DND-41 (cell line): Measurements from ENCODE around the gene TSHZ1.

Experiments
- ATAC-seq: fragments of 200-7000 bp; cut with Tn5 transposase; 3 replicates; pipeline ENCODE4 v1.9.1; 2021; ENCODE audit warnings: low read depth; ENCODE audit not compliant: insufficient read depth
- DNase-seq: peaks from one replicate; pipeline ENCODE4 v3.0.0-alpha.2; 2020
- H2AFZ ChIP-seq: 2 replicates; pipeline ENCODE4 v1.6.0; 2012; ENCODE audit warnings: low read depth, low read length
- H3K27ac ChIP-seq: 2 replicates; pipeline ENCODE4 v1.5.1; 2012; ENCODE audit warnings: low read length, inconsistent platforms
- H3K27me3 ChIP-seq: fragments of 200-600 bp; sonication (generic); 2 replicates; pipeline ENCODE4 v1.6.0; 2012; ENCODE audit warnings: low read length, mild to moderate bottlenecking, inconsistent platforms; ENCODE audit not compliant: insufficient read depth, poor library complexity
- H3K36me3 ChIP-seq: 2 replicates; pipeline ENCODE4 v1.5.1; 2012; ENCODE audit warnings: low read length, inconsistent platforms; ENCODE audit not compliant: insufficient read depth
- H3K4me1 ChIP-seq: 2 replicates; pipeline ENCODE4 v1.5.1; 2012; ENCODE audit warnings: mild to moderate bottlenecking, low read length; ENCODE audit not compliant: insufficient read depth
- H3K4me2 ChIP-seq: 2 replicates; pipeline ENCODE4 v1.6.0; 2012; ENCODE audit warnings: mild to moderate bottlenecking, moderate library complexity, low read length, inconsistent platforms; ENCODE audit not compliant: insufficient read depth
- H3K4me3 ChIP-seq, 2 experiments: fragments of 200-600 bp in 1 of 2; shearing (Covaris generic) in 1 of 2; 2 replicates each; pipeline ENCODE4 v1.5.1; 2012 to 2016; ENCODE audit warnings: inconsistent platforms in 2 of 2, low read length in 2 of 2, mild to moderate bottlenecking in 2 of 2, low read depth in 1 of 2, moderate library complexity in 1 of 2
- H3K79me2 ChIP-seq: 2 replicates; pipeline ENCODE4 v1.6.0; 2012; ENCODE audit warnings: low read length, inconsistent platforms; ENCODE audit not compliant: insufficient read depth
- H3K9ac ChIP-seq: 2 replicates; pipeline ENCODE4 v1.6.0; 2012; ENCODE audit warnings: low read depth, mild to moderate bottlenecking, inconsistent platforms, low read length, moderate library complexity
- H3K9me3 ChIP-seq: 2 replicates; pipeline ENCODE4 v1.5.1; 2012; ENCODE audit warnings: low read length, moderate library complexity, mild to moderate bottlenecking, inconsistent platforms; ENCODE audit not compliant: insufficient read depth, severe bottlenecking
- H4K20me1 ChIP-seq: 2 replicates; pipeline ENCODE4 v1.6.0; 2012; ENCODE audit warnings: low read length; ENCODE audit not compliant: insufficient read depth
- CTCF ChIP-seq: IDR thresholded peaks from 2 replicates; pipeline ENCODE4 v1.5.1; 2012; ENCODE audit warnings: borderline replicate concordance, low read length, moderate library complexity, mild to moderate bottlenecking; ENCODE audit not compliant: poor library complexity, severe bottlenecking; ENCODE audit errors: extremely low read depth
- EZH2 ChIP-seq: IDR thresholded peaks from 3 replicates; pipeline ENCODE4 v1.6.1; 2012; ENCODE audit warnings: borderline replicate concordance, low read depth, mild to moderate bottlenecking, moderate library complexity, low read length, inconsistent platforms; ENCODE audit not compliant: severe bottlenecking

The TSHZ1 gene

GRCh38 chr18:75317703-75318102 is 107.1 kb downstream of the TSHZ1 start:
- H2AFZ ChIP-seq: no peak overlapping the region
- H3K27me3 ChIP-seq: no peaks in the 10 kb centered on the region
- no peak for TF ChIP-seq EZH2
- no peak for TF ChIP-seq CTCF
- H3K79me2 ChIP-seq: no peaks in the 10 kb centered on the region
- H3K36me3 ChIP-seq: no peaks in the 10 kb centered on the region
- H3K9ac ChIP-seq: no peak overlapping the region
- H3K4me3 ChIP-seq: no peak overlapping the region
- H3K4me2 ChIP-seq: no peak overlapping the region
- H3K27ac ChIP-seq: no peak overlapping the region
- ATAC-seq (no peak), DNase-seq (no peak)
- H4K20me1 ChIP-seq: no peaks in the 10 kb centered on the region
- H3K4me1 ChIP-seq: no peaks in the 10 kb centered on the region
- H3K9me3 ChIP-seq: no peaks in the 10 kb centered on the region

GRCh38 chr18:75319905-75320304 is 109.3 kb downstream of the TSHZ1 start:
- no peaks in the 10 kb centered on the region for H3K27me3 ChIP-seq
- no peaks in the 10 kb centered on the region for H3K36me3 ChIP-seq
- H3K9ac ChIP-seq: no peak overlapping the region
- ATAC-seq (no peak), DNase-seq (no peak)
- no peak overlapping the region for H3K4me2 ChIP-seq
- no peak overlapping the region for H3K27ac ChIP-seq
- no peak for TF ChIP-seq CTCF
- no peak for TF ChIP-seq EZH2
- H2AFZ ChIP-seq: no peak overlapping the region
- H3K4me3 ChIP-seq: no peak overlapping the region
- H3K9me3 ChIP-seq: no peaks in the 10 kb centered on the region
- H3K4me1 ChIP-seq: no peaks in the 10 kb centered on the region
- H4K20me1 ChIP-seq: no peaks in the 10 kb centered on the region
- H3K79me2 ChIP-seq: no peaks in the 10 kb centered on the region

GRCh38 chr18:75320506-75320905 is 109.9 kb downstream of the TSHZ1 start:
- H3K4me3 ChIP-seq: no peak overlapping the region
- no peaks in the 10 kb centered on the region for H3K79me2 ChIP-seq
- H3K4me2 ChIP-seq: no peak overlapping the region
- H3K9ac ChIP-seq: no peak overlapping the region
- no peaks in the 10 kb centered on the region for H3K9me3 ChIP-seq
- H4K20me1 ChIP-seq: no peaks in the 10 kb centered on the region
- ATAC-seq: no peak
- no peaks in the 10 kb centered on the region for H3K27me3 ChIP-seq
- TF ChIP-seq CTCF (no peak), EZH2 (no peak)
- no peak for DNase-seq
- no peak overlapping the region for H2AFZ ChIP-seq
- no peak overlapping the region for H3K27ac ChIP-seq
- H3K36me3 ChIP-seq: no peaks in the 10 kb centered on the region
- H3K4me1 ChIP-seq: no peaks in the 10 kb centered on the region

GRCh38 chr18:75321431-75321830 is 110.8 kb downstream of the TSHZ1 start:
- H3K27ac ChIP-seq: no peak overlapping the region

More at GRCh38 chr18:75321431-75321830, 110.8 kb downstream of the TSHZ1 start:
- Histone ChIP-seq H3K79me2 (no peaks in the 10 kb centered on the region), H3K4me3 (no peak overlapping the region), H2AFZ (no peak overlapping the region), H3K4me2 (no peak overlapping the region), H3K4me1 (no peaks in the 10 kb centered on the region), H3K9me3 (peaks cover 3% of the 10 kb centered on the region), H3K27me3 (no peaks in the 10 kb centered on the region), H4K20me1 (no peaks in the 10 kb centered on the region), H3K36me3 (no peaks in the 10 kb centered on the region), H3K9ac (no peak overlapping the region)
- ATAC-seq: no peak
- TF ChIP-seq EZH2: no peak
- no peak for TF ChIP-seq CTCF
- no peak for DNase-seq
